Fibroblast of villous mesenchyme (primary cell): ENCODE data around the gene IGF2. TPM values are rescaled to one million over a fixed set of nuclear protein-coding genes. Genes with fewer than 3 reads are reported as not detected.
"Not testable (repeated sequence)": the region's sequence is repeated elsewhere in the genome, so short reads cannot be mapped to it uniquely, and the experiment has no call there.

Source experiments
- DNase-seq: peaks from one replicate; pipeline ENCODE4 v3.0.0-alpha.2; 2010; ENCODE audit warnings: low read depth
- H3K4me3 ChIP-seq: 2 replicates; pipeline ENCODE4 v1.5.1; 2011; ENCODE audit warnings: low read depth, mild to moderate bottlenecking, low read length
- total RNA-seq: library from RNA; depleted of rRNA; stranded (reverse); fragments of >200 nt; gene quantifications from 2 replicates; pipeline ENCODE4 v1.2.3, GENCODE V29; 2012
- TF ChIP-seq, protein P1 (sequence below): IDR thresholded peaks from 2 replicates; pipeline ENCODE4 v1.5.1; 2012; ENCODE audit warnings: low read depth, mild to moderate bottlenecking, low read length; ENCODE audit not compliant: insufficient read depth

The IGF2 gene
- total RNA-seq, 1 donor = 26.8 TPM

DNA sequence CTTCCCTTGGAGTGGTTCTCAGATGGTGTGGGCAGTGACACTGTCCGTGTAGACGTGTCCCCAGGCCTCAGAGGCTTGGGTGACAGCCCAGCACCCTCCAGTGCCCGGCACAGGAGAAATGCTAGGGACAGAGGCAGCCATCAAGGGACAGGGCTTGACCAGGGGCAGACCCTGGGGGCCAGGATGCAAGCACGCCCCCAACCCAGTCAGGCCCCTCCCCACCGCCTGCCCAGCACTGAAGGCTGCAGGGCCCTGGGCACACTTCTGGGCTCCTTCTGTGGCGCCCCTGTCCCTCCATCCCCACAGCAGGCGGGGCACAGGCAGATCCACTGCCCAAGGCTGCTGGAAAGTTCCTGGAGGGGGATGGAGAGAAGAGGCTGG is 11.1 kb downstream of the IGF2 start:
- TF ChIP-seq, protein P1, sequence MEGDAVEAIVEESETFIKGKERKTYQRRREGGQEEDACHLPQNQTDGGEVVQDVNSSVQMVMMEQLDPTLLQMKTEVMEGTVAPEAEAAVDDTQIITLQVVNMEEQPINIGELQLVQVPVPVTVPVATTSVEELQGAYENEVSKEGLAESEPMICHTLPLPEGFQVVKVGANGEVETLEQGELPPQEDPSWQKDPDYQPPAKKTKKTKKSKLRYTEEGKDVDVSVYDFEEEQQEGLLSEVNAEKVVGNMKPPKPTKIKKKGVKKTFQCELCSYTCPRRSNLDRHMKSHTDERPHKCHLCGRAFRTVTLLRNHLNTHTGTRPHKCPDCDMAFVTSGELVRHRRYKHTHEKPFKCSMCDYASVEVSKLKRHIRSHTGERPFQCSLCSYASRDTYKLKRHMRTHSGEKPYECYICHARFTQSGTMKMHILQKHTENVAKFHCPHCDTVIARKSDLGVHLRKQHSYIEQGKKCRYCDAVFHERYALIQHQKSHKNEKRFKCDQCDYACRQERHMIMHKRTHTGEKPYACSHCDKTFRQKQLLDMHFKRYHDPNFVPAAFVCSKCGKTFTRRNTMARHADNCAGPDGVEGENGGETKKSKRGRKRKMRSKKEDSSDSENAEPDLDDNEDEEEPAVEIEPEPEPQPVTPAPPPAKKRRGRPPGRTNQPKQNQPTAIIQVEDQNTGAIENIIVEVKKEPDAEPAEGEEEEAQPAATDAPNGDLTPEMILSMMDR = no peak
- no peak for DNase-seq
- H3K4me3 ChIP-seq = no peak overlapping the region

DNA sequence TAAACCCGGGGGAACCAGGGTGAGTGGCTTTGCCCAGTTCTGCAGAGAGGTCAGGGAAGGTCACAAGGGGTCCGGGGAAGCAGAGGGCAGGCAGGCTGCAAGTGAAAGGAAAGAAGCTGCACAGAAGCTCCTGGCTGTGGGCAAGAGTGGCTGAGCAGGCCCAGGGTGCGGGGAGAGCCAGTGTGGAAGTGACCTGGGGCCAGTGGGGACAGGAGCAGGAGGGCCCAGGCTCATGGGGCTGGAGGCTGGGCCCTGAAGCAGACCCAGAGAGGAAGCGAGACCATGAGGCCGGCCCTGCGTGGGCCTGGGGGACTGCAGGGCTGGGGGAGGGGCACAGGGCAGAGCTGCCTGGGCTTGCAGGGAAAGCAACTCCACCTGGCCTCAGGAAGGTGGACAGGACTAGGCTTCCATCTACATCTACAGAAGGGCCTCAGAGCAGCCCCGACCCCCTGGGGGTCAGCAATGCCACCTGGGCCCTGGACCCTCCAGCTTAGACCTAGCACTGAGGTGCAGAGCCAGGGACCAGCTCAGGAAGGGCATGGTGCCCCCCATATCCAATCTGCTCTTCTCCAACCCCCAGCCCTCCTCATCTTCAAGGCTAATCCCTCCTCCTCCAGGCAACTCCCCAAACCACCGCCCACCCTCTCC is 11.6 kb downstream of the IGF2 start:
- DNase-seq = no peak
- TF ChIP-seq, protein P1 = no peak
- H3K4me3 ChIP-seq = no peak overlapping the region

DNA sequence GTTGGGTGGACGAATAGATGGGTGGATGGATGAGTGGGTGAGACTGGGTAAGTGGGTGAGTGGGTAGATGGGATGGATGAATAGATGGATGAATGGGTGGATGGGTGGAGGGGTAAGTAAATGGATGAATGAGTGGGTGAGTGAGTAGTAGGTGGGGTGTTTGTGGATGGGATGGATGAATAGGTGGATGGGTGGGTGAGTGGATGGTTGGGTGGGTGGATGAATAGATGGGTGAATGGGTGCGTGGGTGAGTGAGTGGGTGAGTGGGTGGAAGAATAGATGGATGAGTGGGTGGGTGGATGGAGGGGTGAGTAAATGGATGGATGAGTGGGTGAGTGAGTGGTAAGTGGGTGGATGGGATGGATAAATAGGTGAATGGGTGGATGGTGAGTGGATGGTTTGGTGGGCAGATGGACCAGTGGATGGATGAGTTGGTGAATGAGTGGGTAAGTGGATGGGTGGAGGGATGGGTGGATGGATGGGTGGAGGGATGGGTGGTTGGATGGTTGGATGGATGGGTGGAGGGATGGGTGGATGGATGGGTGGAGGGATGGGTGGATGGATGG is 12.6 kb downstream of the IGF2 start:
- no peak overlapping the region for H3K4me3 ChIP-seq
- no peak for DNase-seq
- TF ChIP-seq, protein P1 = no peak

DNA sequence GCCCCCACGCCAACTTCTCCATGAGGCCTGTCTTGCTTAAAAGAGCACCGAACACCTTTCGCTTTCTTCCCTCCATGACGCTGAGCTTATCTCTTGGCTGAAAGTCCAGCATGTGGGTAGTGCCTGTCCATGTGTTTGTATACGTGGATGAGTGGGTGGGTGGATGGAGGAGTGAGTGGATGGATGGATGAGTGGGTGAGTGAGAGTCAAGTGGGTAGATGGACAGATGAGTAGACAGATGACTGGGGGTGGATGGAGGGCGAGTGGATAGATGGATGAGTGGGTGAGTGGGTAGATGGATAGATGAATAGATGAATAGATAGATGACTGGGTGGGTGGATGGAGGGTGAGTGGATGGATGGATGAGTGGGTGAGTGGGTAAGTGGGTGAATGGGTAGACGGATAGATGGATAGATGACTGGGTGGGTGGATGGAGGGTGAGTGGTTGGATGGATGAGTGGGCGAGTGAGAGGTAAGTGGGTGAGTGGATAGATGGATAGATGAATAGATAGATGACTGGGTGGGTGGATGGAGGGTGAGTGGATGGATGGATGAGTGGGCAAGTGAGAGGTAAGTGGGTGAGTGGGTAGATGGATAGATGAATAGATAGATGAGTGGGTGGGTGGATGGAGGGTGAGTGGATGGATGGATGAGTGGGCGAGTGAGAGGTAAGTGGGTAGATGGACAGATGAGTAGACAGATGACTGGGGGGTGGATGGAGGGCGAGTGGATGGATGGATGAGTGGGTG is 14.3 kb downstream of the IGF2 start:
- not testable (repeated sequence) for DNase-seq, H3K4me3 ChIP-seq

DNA sequence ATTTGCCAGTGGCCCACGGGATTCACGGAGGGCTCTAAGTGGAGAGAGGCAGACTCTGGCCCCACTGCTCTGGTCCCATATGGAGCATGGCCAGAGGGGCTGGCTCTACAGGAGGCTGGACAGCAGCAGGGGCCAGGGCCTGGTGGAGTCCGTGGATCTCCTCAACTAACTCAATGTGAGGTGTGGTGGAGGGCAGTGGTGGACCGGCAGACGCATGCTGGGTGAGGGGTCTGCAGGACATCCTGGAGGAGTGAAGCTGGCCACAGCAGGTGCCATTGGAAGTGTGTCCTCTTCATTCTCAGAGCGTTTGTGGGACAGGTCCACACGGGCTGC is 15.6 kb downstream of the IGF2 start:
- no peak overlapping the region for H3K4me3 ChIP-seq
- DNase-seq = no peak
- TF ChIP-seq, protein P1 = no peak

DNA sequence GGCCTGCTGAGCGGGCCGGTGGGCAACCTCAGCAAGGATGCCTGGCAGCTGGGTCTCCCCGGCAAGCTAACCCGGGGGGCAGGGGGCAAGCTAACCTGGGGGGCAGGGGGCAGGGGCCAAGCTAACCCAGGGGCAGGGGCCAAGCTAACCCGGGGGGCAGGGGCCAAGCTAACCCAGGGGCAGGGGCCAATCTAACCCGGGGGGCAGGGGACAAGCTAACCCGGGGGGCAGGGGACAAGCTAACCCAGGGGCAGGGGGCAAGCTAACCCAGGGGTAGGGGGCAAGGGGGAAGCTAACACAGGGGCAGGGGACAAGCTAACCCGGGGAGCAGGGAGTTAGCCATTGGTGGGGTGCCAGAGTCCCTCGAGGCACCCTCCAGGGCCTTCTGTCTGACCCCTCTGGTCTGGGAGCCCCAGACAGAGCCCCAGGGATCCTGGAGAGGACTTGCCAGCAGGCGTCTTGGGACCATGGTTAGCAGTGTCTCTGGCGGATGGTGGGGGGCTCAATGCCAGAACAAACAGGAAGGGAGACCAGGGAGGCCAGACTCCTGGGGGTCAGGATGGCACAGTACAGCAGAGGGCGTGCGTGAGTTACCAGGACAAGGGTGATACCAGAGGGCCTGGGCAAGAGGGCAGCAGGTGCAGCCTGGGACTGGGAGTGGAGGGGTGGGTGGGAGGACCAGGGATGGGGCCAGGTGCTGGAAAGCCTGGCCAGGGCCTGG is 16.1 kb downstream of the IGF2 start:
- no peak for DNase-seq
- TF ChIP-seq, protein P1 = no peak
- H3K4me3 ChIP-seq = no peak overlapping the region
